ENCODE results near the gene RNF181. TPM values are rescaled to one million over a fixed set of nuclear protein-coding genes. Genes with fewer than 3 reads are reported as not detected.
A peak's percentile ranks its signal among the peaks of the same experiment; 100 is the strongest.

Gene RNF181
- total RNA-seq, 1 donor from 2014 or later, result 104 TPM

DNA sequence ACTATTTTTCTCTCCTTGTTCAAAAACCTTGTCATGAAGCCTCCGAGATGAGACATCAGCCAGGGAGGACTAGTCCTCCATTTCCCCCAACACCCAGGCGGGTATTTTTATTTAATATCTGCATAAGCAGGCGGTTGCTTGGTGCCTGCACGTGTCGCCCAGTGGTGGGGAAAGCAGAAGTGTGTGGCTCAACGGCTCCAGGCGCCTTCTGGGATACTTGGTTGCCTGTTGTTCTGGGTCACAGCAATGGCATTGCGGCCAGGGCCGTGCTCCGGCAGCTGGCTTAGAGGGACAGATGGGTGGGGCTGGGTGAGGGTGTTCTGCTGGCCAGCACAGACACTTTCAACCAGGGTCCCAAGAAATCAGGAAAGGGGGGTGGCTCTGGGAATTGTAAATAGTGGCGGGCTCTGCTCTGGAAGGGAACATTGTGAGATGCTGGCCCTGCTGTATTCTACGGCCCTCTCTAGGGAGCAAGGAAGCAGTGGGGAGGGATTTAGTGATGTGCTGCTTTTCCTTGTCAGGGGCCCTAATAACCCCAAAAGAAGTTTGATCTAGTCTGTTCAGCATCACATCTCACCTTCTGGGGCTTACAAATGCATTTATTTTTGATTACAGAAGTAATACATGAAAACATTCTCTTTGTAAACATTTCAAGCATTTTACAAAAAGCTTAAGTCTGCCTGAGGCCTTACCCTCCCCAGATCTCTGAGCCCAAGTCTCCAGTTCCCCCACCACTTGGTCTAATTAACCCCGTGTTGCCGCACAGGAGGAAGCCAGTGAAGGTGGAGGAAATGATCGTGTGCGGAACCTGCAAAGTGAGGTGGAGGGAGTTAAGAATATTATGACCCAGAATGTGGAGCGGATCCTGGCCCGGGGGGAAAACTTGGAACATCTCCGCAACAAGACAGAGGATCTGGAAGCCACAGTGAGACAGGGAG lies 17.0 kb upstream of the RNF181 start:
- peak; percentile 41 for DNase-seq
- ChIA-PET CTCF (no interaction called here), POLR2A (interaction anchor here (0.6 to 4.9 kb wide), 16 partner anchors 9 to 224 kb away, joined by 3 to 45 read pairs (median 6); partner anchors contain the start of genes C2orf68, ELMOD3, GGCX and MAT2A)
- TF ChIP-seq, protein P1, sequence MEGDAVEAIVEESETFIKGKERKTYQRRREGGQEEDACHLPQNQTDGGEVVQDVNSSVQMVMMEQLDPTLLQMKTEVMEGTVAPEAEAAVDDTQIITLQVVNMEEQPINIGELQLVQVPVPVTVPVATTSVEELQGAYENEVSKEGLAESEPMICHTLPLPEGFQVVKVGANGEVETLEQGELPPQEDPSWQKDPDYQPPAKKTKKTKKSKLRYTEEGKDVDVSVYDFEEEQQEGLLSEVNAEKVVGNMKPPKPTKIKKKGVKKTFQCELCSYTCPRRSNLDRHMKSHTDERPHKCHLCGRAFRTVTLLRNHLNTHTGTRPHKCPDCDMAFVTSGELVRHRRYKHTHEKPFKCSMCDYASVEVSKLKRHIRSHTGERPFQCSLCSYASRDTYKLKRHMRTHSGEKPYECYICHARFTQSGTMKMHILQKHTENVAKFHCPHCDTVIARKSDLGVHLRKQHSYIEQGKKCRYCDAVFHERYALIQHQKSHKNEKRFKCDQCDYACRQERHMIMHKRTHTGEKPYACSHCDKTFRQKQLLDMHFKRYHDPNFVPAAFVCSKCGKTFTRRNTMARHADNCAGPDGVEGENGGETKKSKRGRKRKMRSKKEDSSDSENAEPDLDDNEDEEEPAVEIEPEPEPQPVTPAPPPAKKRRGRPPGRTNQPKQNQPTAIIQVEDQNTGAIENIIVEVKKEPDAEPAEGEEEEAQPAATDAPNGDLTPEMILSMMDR (IDR thresholded peaks at IDR 0.05), result no peak
- Mint-ChIP-seq H3K27ac (peak overlapping the region; percentile 93), H3K4me1 (peaks cover 39% of the 10 kb centered on the region), H3K4me3 (peak overlapping the region; percentile 94), H3K27me3 (no peaks in the 10 kb centered on the region), H3K36me3 (ENCODE audit: low read depth) (peaks cover 26% of the 10 kb centered on the region), H3K9me3 (no peaks in the 10 kb centered on the region)
- peak; percentile 76 for ATAC-seq (ENCODE audit: low read depth)
- intact Hi-C loops (cut with micrococcal nuclease), result loop anchor here (1.0 kb wide), 2 partner anchors 9 to 24 kb away; partner anchors contain the start of gene TMEM150A

DNA sequence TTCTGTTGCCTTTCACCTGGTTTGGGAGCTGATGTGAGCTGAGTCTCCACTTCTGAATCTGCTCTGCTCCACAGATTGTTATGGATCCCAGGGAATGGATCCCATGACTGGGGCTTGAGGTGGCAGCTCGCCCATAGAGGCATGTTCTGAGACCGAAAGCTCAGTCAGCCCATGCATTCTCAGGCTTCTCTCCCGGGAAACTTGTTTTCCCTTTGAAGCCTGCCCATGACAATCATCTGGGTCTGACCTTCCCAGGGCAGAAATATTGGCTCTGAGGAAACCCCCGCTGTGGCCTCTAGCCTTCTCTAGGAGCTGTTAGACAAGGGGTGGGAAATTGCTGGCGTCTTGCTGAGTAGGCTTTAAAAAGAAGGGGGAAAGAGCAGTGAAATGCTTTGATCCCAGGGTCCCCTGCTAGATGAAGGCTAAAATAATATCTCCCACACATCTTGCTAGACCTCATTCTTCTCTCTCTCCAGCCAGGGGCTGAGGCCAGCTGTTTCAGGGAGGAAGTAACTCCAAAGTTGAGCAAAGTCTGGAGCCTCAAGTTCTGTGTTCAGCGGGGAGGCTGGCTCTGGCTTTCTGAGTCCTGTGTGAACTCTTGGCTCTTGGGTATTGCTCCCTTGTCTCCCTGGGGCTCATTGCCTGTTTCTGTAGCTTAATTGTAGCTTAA lies 16.1 kb upstream of the RNF181 start:
- Mint-ChIP-seq H3K4me1 (peaks cover 45% of the 10 kb centered on the region), H3K27ac (peak overlapping the region; percentile 93), H3K9me3 (no peaks in the 10 kb centered on the region), H3K4me3 (peak overlapping the region; percentile 94), H3K27me3 (no peaks in the 10 kb centered on the region), H3K36me3 (ENCODE audit: low read depth) (peaks cover 27% of the 10 kb centered on the region)
- ChIA-PET CTCF (no interaction called here), POLR2A (interaction anchor here (0.8 to 4.9 kb wide), 8 partner anchors 9 to 252 kb away, joined by 4 to 45 read pairs (median 6); partner anchors contain the start of genes ELMOD3, MAT2A, RETSAT and RNF181)
- TF ChIP-seq, protein P1 (IDR thresholded peaks at IDR 0.05), result no peak
- intact Hi-C loops (cut with micrococcal nuclease), result no loop called here
- ATAC-seq (ENCODE audit: low read depth), result no peak
- DNase-seq, result no peak

DNA sequence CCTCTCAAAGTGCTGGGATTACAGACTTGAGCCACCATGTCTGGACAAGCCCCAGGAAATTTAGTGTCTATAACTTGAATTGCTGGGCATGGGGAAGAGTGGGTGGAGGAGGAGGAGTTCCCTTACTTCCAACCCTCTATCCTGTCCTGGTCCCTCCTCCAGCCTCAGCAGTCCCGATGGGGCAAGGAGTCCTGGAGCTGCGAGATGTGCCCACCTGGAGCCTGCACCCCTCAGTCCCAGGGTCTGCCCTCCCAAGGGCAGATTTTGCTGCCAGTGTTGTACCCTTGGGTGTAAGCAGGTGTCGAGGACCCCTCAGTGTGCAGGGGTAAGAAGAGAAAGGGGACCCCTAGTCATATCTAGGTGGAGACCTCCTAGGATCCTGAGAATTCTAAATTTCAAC lies 15.3 kb upstream of the RNF181 start:
- peaks cover 27% of the 10 kb centered on the region for H3K36me3 Mint-ChIP-seq (ENCODE audit: low read depth)
- no peak overlapping the region for H3K4me3 Mint-ChIP-seq
- POLR2A ChIA-PET, result interaction anchor here (0.6 to 4.9 kb wide), 5 partner anchors 8 to 253 kb away, joined by 3 to 45 read pairs (median 6); partner anchors contain the start of genes MAT2A, RNF181 and TGOLN2
- CTCF ChIA-PET, result no interaction called here
- no peaks in the 10 kb centered on the region for H3K9me3 Mint-ChIP-seq
- no peak for ATAC-seq (ENCODE audit: low read depth)
- peaks cover 52% of the 10 kb centered on the region for H3K4me1 Mint-ChIP-seq
- intact Hi-C loops (cut with micrococcal nuclease), result no loop called here
- H3K27me3 Mint-ChIP-seq, result no peaks in the 10 kb centered on the region
- no peak for DNase-seq
- TF ChIP-seq, protein P1 (IDR thresholded peaks at IDR 0.05), result no peak
- H3K27ac Mint-ChIP-seq, result peak overlapping the region; percentile 41

DNA sequence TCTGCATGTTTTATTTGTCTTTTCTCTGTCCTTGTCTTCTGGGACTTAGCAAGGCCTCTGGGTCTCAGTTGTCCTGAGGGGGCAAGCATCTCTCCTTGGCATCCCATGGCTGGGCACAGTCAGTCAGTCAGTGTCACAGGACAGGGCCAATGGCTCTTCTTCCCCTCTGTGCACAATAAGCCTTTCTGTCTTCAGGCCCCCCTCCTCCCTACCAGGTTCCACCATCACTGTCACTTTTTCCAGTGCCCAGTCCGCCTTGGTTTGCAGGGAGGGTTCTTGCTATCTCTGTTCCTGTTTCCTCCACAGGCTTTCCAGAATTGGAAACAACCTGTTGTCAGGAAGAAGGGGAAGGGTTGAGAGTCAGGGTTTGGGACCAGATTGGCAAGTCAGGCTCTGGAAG lies 13.1 kb upstream of the RNF181 start:
- H3K4me1 Mint-ChIP-seq, result peaks cover 60% of the 10 kb centered on the region
- H3K9me3 Mint-ChIP-seq, result no peaks in the 10 kb centered on the region
- intact Hi-C loops (cut with micrococcal nuclease), result no loop called here
- H3K27me3 Mint-ChIP-seq, result no peaks in the 10 kb centered on the region
- ChIA-PET CTCF (no interaction called here), POLR2A (interaction anchor here (5.9 kb wide), 1 partner anchor 13 kb away, joined by 59 read pairs; the partner anchor contains the start of gene RNF181)
- H3K4me3 Mint-ChIP-seq, result no peak overlapping the region
- TF ChIP-seq, protein P1 (IDR thresholded peaks at IDR 0.05), result no peak
- H3K36me3 Mint-ChIP-seq (ENCODE audit: low read depth), result peaks cover 25% of the 10 kb centered on the region
- no peak overlapping the region for H3K27ac Mint-ChIP-seq
- DNase-seq, result no peak
- no peak for ATAC-seq (ENCODE audit: low read depth)
